K562 (cell line): ENCODE measurements around the gene DAZAP1. TPM values are rescaled to one million over a fixed set of nuclear protein-coding genes. Genes with fewer than 3 reads are reported as not detected.

ENCODE experiments used
- ATAC-seq: fragments of 200-7000 bp; cut with Tn5 transposase; 3 replicates; pipeline ENCODE4 v1.9.1; 2020; ENCODE audit warnings: moderate library complexity
- BruUV-seq: library from RNA; stranded (reverse); fragments of 400-500 nt; replicated peaks from 2 replicates; lab custom pipeline; 2021; lab: Mats Ljungman, UMichigan
- CTCF ChIA-PET: fragments of 300-600 bp; formaldehyde crosslinking; extraction: SDS; loops from one replicate; lab custom pipeline; 2021; ENCODE audit warnings: low intra/inter-chr PET ratio; lab: Yijun Ruan, JAX
- POLR2A ChIA-PET: fragments of 300-600, 350-650 bp; sonication (Branson Sonifier 250); formaldehyde crosslinking; extraction: SDS; loops from one replicate; lab custom pipeline; 2021; ENCODE audit warnings: antibody characterized with exemption, inconsistent platforms; lab: Yijun Ruan, JAX
- DNase-seq, 4 experiments: peaks; one replicate each; pipeline versions ENCODE4 v3.0.0 to v3.0.0-alpha.2; 2011 to 2018; ENCODE audit warnings: low spot score in 3 of 4, mixed read lengths in 3 of 4; ENCODE audit errors: extremely low read depth in 1 of 4
- FAIRE-seq: peaks from 2 replicates; lab custom pipeline; 2011; peaks lifted over from hg19 to GRCh38; lab: Jason Lieb, UNC
- H2AFZ ChIP-seq: 2 replicates; pipeline ENCODE4 v1.6.0; 2011; ENCODE audit warnings: low read depth, low read length, control low read depth, inconsistent platforms
- H3K27ac ChIP-seq: fragments of 200-600 bp; 3 replicates; pipeline ENCODE4 v1.8.0; 2011; ENCODE audit warnings: low read depth, mild to moderate bottlenecking, control low read depth, inconsistent platforms, low read length, moderate library complexity, mixed read lengths; ENCODE audit errors: extremely low read depth
- H3K27me3 ChIP-seq, 2 experiments: fragments of 300-600 bp in 1 of 2; 2 replicates in 1 of 2; 3 replicates in 1 of 2; pipeline versions ENCODE4 v1.6.0 to v1.8.0; 2011; ENCODE audit warnings: inconsistent platforms in 2 of 2, low read length in 2 of 2, mild to moderate bottlenecking in 1 of 2, mixed read lengths in 1 of 2, moderate library complexity in 1 of 2; ENCODE audit not compliant: control insufficient read depth in 2 of 2, insufficient read depth in 2 of 2
- H3K36me3 ChIP-seq: fragments of 300-600 bp; 3 replicates; pipeline ENCODE4 v1.8.0; 2011; ENCODE audit warnings: mild to moderate bottlenecking, low read length, inconsistent platforms; ENCODE audit not compliant: control insufficient read depth, insufficient read depth
- H3K4me1 ChIP-seq, 2 experiments: fragments of 200-600 bp in 1 of 2; replicated peaks in 1 of 2; 2 replicates in 1 of 2; 3 replicates in 1 of 2; pipeline versions ENCODE4 v1.5.1 to v1.8.0; 2011; ENCODE audit warnings: inconsistent platforms in 2 of 2, low read length in 2 of 2, mild to moderate bottlenecking in 1 of 2, mixed read lengths in 1 of 2, moderate library complexity in 1 of 2; ENCODE audit not compliant: control insufficient read depth in 2 of 2, insufficient read depth in 2 of 2
- H3K4me2 ChIP-seq: 2 replicates; pipeline ENCODE4 v1.6.1; 2011; ENCODE audit warnings: low read length, control low read depth, inconsistent platforms, mixed read lengths; ENCODE audit not compliant: insufficient read depth
- H3K4me3 ChIP-seq: fragments of 200-600 bp; sonication (generic), shearing (Covaris generic); 2 replicates; pipeline ENCODE4 v1.5.1; 2016; ENCODE audit warnings: control low read depth, inconsistent platforms
- H3K79me2 ChIP-seq: fragments of 200-600 bp; 3 replicates; pipeline ENCODE4 v1.8.0; 2011; ENCODE audit warnings: low read length, inconsistent platforms; ENCODE audit not compliant: control insufficient read depth, insufficient read depth
- H3K9ac ChIP-seq, 2 experiments: 2 replicates each; pipeline versions ENCODE4 v1.6.0 to v1.6.1; 2011; ENCODE audit warnings: low read depth in 2 of 2, low read length in 2 of 2, control low read depth in 1 of 2, inconsistent platforms in 1 of 2, mild to moderate bottlenecking in 1 of 2, mixed read lengths in 1 of 2; ENCODE audit not compliant: insufficient read depth in 1 of 2
- H3K9me1 ChIP-seq: one replicate; pipeline ENCODE4 v1.6.0; 2011; ENCODE audit warnings: inconsistent platforms, mild to moderate bottlenecking, low read length, moderate library complexity; ENCODE audit not compliant: control insufficient read depth, insufficient read depth
- H3K9me3 ChIP-seq: replicated peaks from 2 replicates; pipeline ENCODE4 v1.5.1; 2011; ENCODE audit warnings: low read depth, low read length, inconsistent platforms; ENCODE audit not compliant: control insufficient read depth, insufficient read depth
- H4K20me1 ChIP-seq: replicated peaks from 2 replicates; pipeline ENCODE4 v1.6.1; 2011; ENCODE audit warnings: low read length, inconsistent platforms, mixed read lengths; ENCODE audit not compliant: control insufficient read depth, insufficient read depth
- GATAD2B ChIP-seq: fragments of 450-650 bp; IDR thresholded peaks from 2 replicates; pipeline ENCODE4 v1.6.1; 2017; ENCODE audit warnings: mild to moderate bottlenecking, borderline replicate concordance
- PCBP1 ChIP-seq: fragments of 200-400 bp; formaldehyde crosslinking; IDR thresholded peaks from 2 replicates; pipeline ENCODE4 v1.6.1; 2018; ENCODE audit warnings: mild to moderate bottlenecking, low read depth, low read length; ENCODE audit not compliant: poor library complexity, severe bottlenecking
- RBM39 ChIP-seq: fragments of 200-400 bp; formaldehyde crosslinking; optimal IDR thresholded peaks from 2 replicates; pipeline ENCODE3; 2018; ENCODE audit warnings: low read depth, low read length
- WGBS: fragments of 100-300 bp; shearing (Covaris generic); methylation state at CpG from one replicate; pipeline ENCODE4 v1.1.6; 2016; ENCODE audit warnings: low coverage, mixed read lengths; ENCODE audit not compliant: insufficient coverage; ENCODE audit errors: missing lambda C conversion rate; 5-methylcytosine and 5-hydroxymethylcytosine counted together
- in situ Hi-C: fragments of 300-500 bp; cut with MboI; formaldehyde crosslinking; loops from 4 replicates; pipeline ENCODE4 v1.15.0; 2018; ENCODE audit warnings: inconsistent platforms, mixed read lengths
- intact Hi-C: fragments of 100-400 bp; cut with micrococcal nuclease; formaldehyde crosslinking; loops from 2 replicates; pipeline ENCODE4 v1.14.2; 2022
- polyA plus RNA-seq, 8 experiments: library from polyadenylated mRNA; depleted of rRNA in 4 of 8; stranded (reverse) in 5 of 8; unstranded in 3 of 8; fragments of >200 nt; fragmentation: Nextera tagmentation in 2 of 8; fragmentation: Illumina TruSeq in 1 of 8; extraction: Ambion mirVana in 2 of 8; extraction: Trizol in 1 of 8; gene quantifications; 2 replicates each; pipeline versions ENCODE4 v1.2.1 to v1.2.3, GENCODE V29; 2011 to 2014; ENCODE audit warnings: inconsistent platforms in 1 of 8, missing spikeins in 1 of 8
- total RNA-seq, 7 experiments: library from RNA; depleted of rRNA in 6 of 7; stranded (reverse); fragments of >200 nt in 6 of 7; fragmentation: Illumina TruSeq in 2 of 7; extraction: Trizol in 2 of 7; gene quantifications; 2 replicates each; pipeline versions ENCODE4 v1.2.1 to v1.2.3, GENCODE V29; 2011 to 2021; ENCODE audit warnings: low replicate concordance in 1 of 7
- TF ChIP-seq, protein P1 (sequence below): sonication (generic); formaldehyde crosslinking; IDR thresholded peaks from 2 replicates; pipeline ENCODE4 v1.8.1; 2023; ENCODE audit warnings: mild to moderate bottlenecking, missing genetic modification reagents

The DAZAP1 gene
- total and polyA plus RNA-seq, 9 of the 15 experiments (the other 6 are each of a cell fraction or from before 2014, with no cell fraction given) = 10.8 to 289 (median 142) TPM

DNA sequence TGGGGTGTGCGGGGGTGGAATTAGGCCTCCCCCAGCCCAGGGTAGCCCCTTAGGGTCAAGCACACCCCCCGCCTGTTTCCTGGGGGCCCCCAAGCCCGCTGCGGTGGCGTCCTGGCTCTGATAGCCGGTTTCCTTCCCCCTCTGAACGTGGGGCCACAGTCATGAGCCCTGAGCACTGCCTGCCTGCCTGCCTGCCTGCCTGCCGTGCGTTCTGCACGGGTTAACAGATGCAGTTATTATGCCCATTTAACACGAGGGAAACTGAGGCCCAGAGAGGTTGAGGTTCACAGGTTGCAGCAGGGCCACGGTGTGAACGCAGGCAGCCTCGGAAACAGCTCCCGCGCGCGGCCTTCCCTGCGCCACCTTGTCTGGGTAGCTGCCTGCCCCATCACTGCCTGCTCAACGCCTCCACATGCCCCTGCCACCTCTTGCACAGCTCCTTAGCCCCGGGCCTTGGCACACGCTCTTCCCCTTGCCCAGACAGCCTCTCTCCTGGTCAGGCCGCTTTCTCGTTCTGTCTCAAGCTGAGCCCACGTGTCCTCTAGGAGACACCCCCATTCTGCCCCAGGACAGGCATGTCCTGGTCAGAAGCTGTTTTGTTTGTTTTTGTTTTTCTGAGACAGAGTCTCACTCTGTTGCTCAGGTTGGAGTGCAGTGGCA is 4.8 kb upstream of the DAZAP1 start:
- in situ Hi-C loops = no loop called here
- ChIA-PET CTCF (no interaction called here), POLR2A (interaction anchor here (0.6 to 1.9 kb wide), 4 partner anchors 8 to 447 kb away, joined by 3 to 7 read pairs (median 4); no protein-coding TSS in a partner anchor)
- Histone ChIP-seq H3K9ac (peak overlapping the region in 1 of 2 experiments; percentile 81; a peak in 2 of 4 replicates), H3K36me3 (peaks cover 8% of the 10 kb centered on the region; the same call in 1 of the 3 replicates), H3K79me2 (peaks cover 13% of the 10 kb centered on the region), H3K27me3 (no peaks in the 10 kb centered on the region), H3K9me3 (no peaks in the 10 kb centered on the region), H4K20me1 (no peaks in the 10 kb centered on the region)
- ATAC-seq = no peak
- peak; percentile 37 for FAIRE-seq
- intact Hi-C loops = no loop called here
- no TSS peak for BruUV-seq
- TF ChIP-seq GATAD2B (no peak), PCBP1 (peak; percentile 39), RBM39 (no peak)
- TF ChIP-seq, protein P1, sequence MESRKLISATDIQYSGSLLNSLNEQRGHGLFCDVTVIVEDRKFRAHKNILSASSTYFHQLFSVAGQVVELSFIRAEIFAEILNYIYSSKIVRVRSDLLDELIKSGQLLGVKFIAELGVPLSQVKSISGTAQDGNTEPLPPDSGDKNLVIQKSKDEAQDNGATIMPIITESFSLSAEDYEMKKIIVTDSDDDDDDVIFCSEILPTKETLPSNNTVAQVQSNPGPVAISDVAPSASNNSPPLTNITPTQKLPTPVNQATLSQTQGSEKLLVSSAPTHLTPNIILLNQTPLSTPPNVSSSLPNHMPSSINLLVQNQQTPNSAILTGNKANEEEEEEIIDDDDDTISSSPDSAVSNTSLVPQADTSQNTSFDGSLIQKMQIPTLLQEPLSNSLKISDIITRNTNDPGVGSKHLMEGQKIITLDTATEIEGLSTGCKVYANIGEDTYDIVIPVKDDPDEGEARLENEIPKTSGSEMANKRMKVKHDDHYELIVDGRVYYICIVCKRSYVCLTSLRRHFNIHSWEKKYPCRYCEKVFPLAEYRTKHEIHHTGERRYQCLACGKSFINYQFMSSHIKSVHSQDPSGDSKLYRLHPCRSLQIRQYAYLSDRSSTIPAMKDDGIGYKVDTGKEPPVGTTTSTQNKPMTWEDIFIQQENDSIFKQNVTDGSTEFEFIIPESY (CRISPR knock-in tag) = peak; percentile 84
- TF ChIP-seq, all 486 proteins: peak for 2
- peaks cover 7 to 61% of the 10 kb centered on the region in 2 experiments; a peak in 4 of 5 replicates for H3K4me1 ChIP-seq
- no peak for DNase-seq
- H3K4me2 ChIP-seq = no peak overlapping the region
- H2AFZ ChIP-seq = no peak overlapping the region
- H3K4me3 ChIP-seq = no peak overlapping the region
- H3K27ac ChIP-seq = no peak overlapping the region
- 80% methylated on average over 19 of the region's 25 CpGs for WGBS
- no peaks in the 10 kb centered on the region for H3K9me1 ChIP-seq
